Aorta (tissue), 5 donors: ENCODE measurements around the gene ANTXR1. TPM values are rescaled to one million over a fixed set of nuclear protein-coding genes. Genes with fewer than 3 reads are reported as not detected.

Experiments
- ATAC-seq: fragments of 200-7000 bp; cut with Tn5 transposase; one replicate; pipeline ENCODE4 v1.9.1; 2022; ENCODE audit warnings: moderate library complexity; ENCODE audit not compliant: low FRiP score
- DNase-seq, 2 donors: peaks; one replicate each; pipeline ENCODE4 v3.0.0-alpha.2; 2020
- H3K27ac ChIP-seq, 2 donors: one replicate each; pipeline ENCODE4 v1.5.1; 2013; ENCODE audit warnings: low read length in 2 of 2, mild to moderate bottlenecking in 2 of 2, moderate library complexity in 2 of 2, control low read depth in 1 of 2, inconsistent platforms in 1 of 2, low read depth in 1 of 2
- H3K27me3 ChIP-seq, 2 donors: one replicate each; pipeline ENCODE4 v1.6.1; 2013; ENCODE audit warnings: control low read depth in 1 of 2, low read length in 1 of 2, mild to moderate bottlenecking in 1 of 2, moderate library complexity in 1 of 2; ENCODE audit not compliant: insufficient read depth in 2 of 2, control insufficient read depth in 1 of 2
- H3K36me3 ChIP-seq, 2 donors: one replicate each; pipeline ENCODE4 v1.6.1; 2013; ENCODE audit warnings: control low read depth in 1 of 2, low read length in 1 of 2, mild to moderate bottlenecking in 1 of 2; ENCODE audit not compliant: insufficient read depth in 2 of 2, control insufficient read depth in 1 of 2
- H3K4me1 ChIP-seq, 2 donors: one replicate each; pipeline ENCODE4 v1.6.1; 2013; ENCODE audit warnings: low read length in 2 of 2, control low read depth in 1 of 2, mild to moderate bottlenecking in 1 of 2, moderate library complexity in 1 of 2; ENCODE audit not compliant: insufficient read depth in 2 of 2, control insufficient read depth in 1 of 2
- H3K4me3 ChIP-seq, 2 donors: one replicate each; pipeline ENCODE4 v1.5.1; 2013; ENCODE audit warnings: low read length in 2 of 2, control low read depth in 1 of 2, mild to moderate bottlenecking in 1 of 2
- H3K9me3 ChIP-seq: one replicate; pipeline ENCODE4 v1.6.1; 2013; ENCODE audit warnings: mild to moderate bottlenecking, low read length; ENCODE audit not compliant: control insufficient read depth
- WGBS, 2 donors: extraction: QIAGEN DNeasy Blood & Tissue Kit; methylation state at CpG; one replicate each; pipeline ENCODE4 v1.1.7; 2013; 5-methylcytosine and 5-hydroxymethylcytosine counted together
- intact Hi-C, 2 donors: fragments of 100-400 bp; cut with DNase I; formaldehyde crosslinking; loops; one replicate each; pipeline versions ENCODE4 v1.14.2 to v1.15.0; 2022
- polyA plus RNA-seq, 2 donors: library from polyadenylated mRNA; stranded (reverse); fragments of 200-250 nt; gene quantifications; one replicate each; pipeline ENCODE4 v1.2.3, GENCODE V29; 2013
- total RNA-seq, 2 donors: library from RNA; stranded (reverse); fragmentation: NEBNext Ultra II Directional; extraction: Animal tissue kit (Norgen Biotek cat#: 25700); gene quantifications; one replicate each; pipeline ENCODE4 v1.2.1, GENCODE V29; 2021
- donor health status: healthy with polysubstance abuse.
- donor health status: Bipolar disorder and iron deficiency.
- donor health status: DM: no; HTN: no; CAD: no.
- donor health status: DM: no; HTN: no; CAD: no.
- donor health status: DM: yes; HTN: yes; CAD: no.

ANTXR1 gene
- total and polyA plus RNA-seq, 4 donors = 136 to 358 (median 160) TPM

GRCh38 chr2:69237070-69237670, 224.2 kb downstream of the ANTXR1 start:
- Histone ChIP-seq H3K4me1 (peaks cover 4% of the 10 kb centered on the region in 2 donors), H3K27ac (no peak overlapping the region)

GRCh38 chr2:69238449-69239031, 225.6 kb downstream of the ANTXR1 start:
- intact Hi-C loops = no loop called here
- DNase-seq (no peak), ATAC-seq (no peak)
- no peak overlapping the region for H3K4me3 ChIP-seq
- no peaks in the 10 kb centered on the region for H3K9me3 ChIP-seq
- H3K27ac ChIP-seq = no peak overlapping the region
- peaks cover 4% of the 10 kb centered on the region in 2 donors for H3K4me1 ChIP-seq
- no peaks in the 10 kb centered on the region for H3K27me3 ChIP-seq
- WGBS, 2 donors = 41 to 43% methylated on average over 6 of the region's 6 CpGs
- H3K36me3 ChIP-seq = peaks cover 0 to 1% of the 10 kb centered on the region in 2 donors

More at GRCh38 chr2:69237070-69237670, 224.2 kb downstream of the ANTXR1 start:
- H3K27me3 ChIP-seq = no peaks in the 10 kb centered on the region
- H3K4me3 ChIP-seq = no peak overlapping the region
- no peak for DNase-seq
- H3K36me3 ChIP-seq = peaks cover 0 to 1% of the 10 kb centered on the region in 2 donors
- ATAC-seq = peak; percentile 39
- no peaks in the 10 kb centered on the region for H3K9me3 ChIP-seq
- intact Hi-C loops = no loop called here
- 35% methylated on average over 6 of the region's 6 CpGs for WGBS, 2 donors

- DNase-seq = no peak
- Histone ChIP-seq H3K27ac (no peak overlapping the region), H3K4me3 (no peak overlapping the region), H3K36me3 (peaks cover 4 to 5% of the 10 kb centered on the region in 2 donors), H3K4me1 (peaks cover 4% of the 10 kb centered on the region in 2 donors), H3K27me3 (no peaks in the 10 kb centered on the region), H3K9me3 (no peaks in the 10 kb centered on the region)
- ATAC-seq = no peak
- intact Hi-C loops = no loop called here
- WGBS, 2 donors = 25 to 32% methylated on average over 7 of the region's 7 CpGs
These were observed 228.1 kb downstream of the ANTXR1 start for GRCh38 chr2:69241093-69241492.

GRCh38 chr2:69241664-69242514, 228.9 kb downstream of the ANTXR1 start:
- DNase-seq = no peak
- ATAC-seq = no peak
- H3K4me3 ChIP-seq = no peak overlapping the region
- WGBS, 2 donors = 90 to 91% methylated on average over 9 of the region's 9 CpGs
- no peak overlapping the region for H3K27ac ChIP-seq
- peaks cover 5 to 7% of the 10 kb centered on the region in 2 donors for H3K36me3 ChIP-seq
- peaks cover 4% of the 10 kb centered on the region in 2 donors for H3K4me1 ChIP-seq
- no peaks in the 10 kb centered on the region for H3K9me3 ChIP-seq
- intact Hi-C loops = no loop called here
- no peaks in the 10 kb centered on the region for H3K27me3 ChIP-seq

- intact Hi-C loops = no loop called here
- 48 to 56% methylated on average over 7 of the region's 7 CpGs for WGBS, 2 donors
- no peak for DNase-seq
- no peaks in the 10 kb centered on the region for H3K9me3 ChIP-seq
- no peaks in the 10 kb centered on the region for H3K27me3 ChIP-seq
- H3K4me1 ChIP-seq = peaks cover 0 to 2% of the 10 kb centered on the region in 2 donors
- H3K36me3 ChIP-seq = peaks cover 5 to 7% of the 10 kb centered on the region in 2 donors
- no peak overlapping the region for H3K4me3 ChIP-seq
- no peak for ATAC-seq
- no peak overlapping the region for H3K27ac ChIP-seq
These were observed 229.7 kb downstream of the ANTXR1 start for GRCh38 chr2:69242651-69243051.

GRCh38 chr2:69243652-69244051, 230.7 kb downstream of the ANTXR1 start:
- no peaks in the 10 kb centered on the region for H3K27me3 ChIP-seq
- H3K27ac ChIP-seq = no peak overlapping the region

GRCh38 chr2:69244882-69245281, 231.9 kb downstream of the ANTXR1 start:
- H3K9me3 ChIP-seq = no peaks in the 10 kb centered on the region
- WGBS, 2 donors = 87 to 93% methylated on average over 6 of the region's 6 CpGs
- H3K4me1 ChIP-seq = no peaks in the 10 kb centered on the region
- no peak overlapping the region for H3K27ac ChIP-seq
- DNase-seq (no peak), ATAC-seq (no peak)
- H3K4me3 ChIP-seq = no peak overlapping the region
- intact Hi-C loops = no loop called here
- H3K36me3 ChIP-seq = peaks cover 5 to 7% of the 10 kb centered on the region in 2 donors
- no peaks in the 10 kb centered on the region for H3K27me3 ChIP-seq

More at GRCh38 chr2:69243652-69244051, 230.7 kb downstream of the ANTXR1 start:
- Histone ChIP-seq H3K9me3 (no peaks in the 10 kb centered on the region), H3K36me3 (peaks cover 5 to 7% of the 10 kb centered on the region in 2 donors), H3K4me3 (no peak overlapping the region), H3K4me1 (peaks cover 0 to 2% of the 10 kb centered on the region in 2 donors)
- intact Hi-C loops = no loop called here
- 90 to 94% methylated on average over 4 of the region's 4 CpGs for WGBS, 2 donors
- DNase-seq (no peak), ATAC-seq (no peak)

- Histone ChIP-seq H3K27me3 (no peaks in the 10 kb centered on the region), H3K4me1 (peaks cover 0 to 6% of the 10 kb centered on the region in 2 donors), H3K4me3 (no peak overlapping the region), H3K36me3 (peaks cover 4 to 11% of the 10 kb centered on the region in 2 donors), H3K9me3 (no peaks in the 10 kb centered on the region), H3K27ac (no peak overlapping the region)
- DNase-seq = no peak
- WGBS, 2 donors = 87 to 89% methylated on average over 9 of the region's 9 CpGs
- intact Hi-C loops = no loop called here
- ATAC-seq = no peak
These were observed 234.6 kb downstream of the ANTXR1 start for GRCh38 chr2:69247583-69247982.
